ENCODE results near the gene ITPK1.
"Not testable (repeated sequence)": the region's sequence is repeated elsewhere in the genome, so short reads cannot be mapped to it uniquely, and the experiment has no call there.

ITPK1 gene

DNA sequence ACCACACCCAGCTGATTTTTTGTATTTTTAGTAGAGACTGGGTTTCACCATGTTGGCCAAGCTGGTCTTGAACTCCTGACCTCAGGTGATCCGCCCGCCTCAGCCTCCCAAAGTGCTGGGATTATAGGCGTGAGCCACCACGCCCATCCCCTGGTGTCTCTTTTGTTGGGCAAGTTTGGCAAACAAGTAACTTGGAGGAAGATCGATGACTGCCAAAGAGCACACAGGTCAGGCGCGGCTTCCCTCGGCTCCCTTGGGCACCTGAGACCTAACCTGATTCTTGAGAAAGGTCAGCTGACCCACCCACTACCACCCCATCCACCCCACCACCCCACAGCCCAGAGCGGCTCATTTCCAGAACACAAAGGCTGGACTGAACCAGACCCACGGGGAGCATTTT lies 9.9 kb downstream of the ITPK1 start:
- DNase-seq: not testable (repeated sequence)

DNA sequence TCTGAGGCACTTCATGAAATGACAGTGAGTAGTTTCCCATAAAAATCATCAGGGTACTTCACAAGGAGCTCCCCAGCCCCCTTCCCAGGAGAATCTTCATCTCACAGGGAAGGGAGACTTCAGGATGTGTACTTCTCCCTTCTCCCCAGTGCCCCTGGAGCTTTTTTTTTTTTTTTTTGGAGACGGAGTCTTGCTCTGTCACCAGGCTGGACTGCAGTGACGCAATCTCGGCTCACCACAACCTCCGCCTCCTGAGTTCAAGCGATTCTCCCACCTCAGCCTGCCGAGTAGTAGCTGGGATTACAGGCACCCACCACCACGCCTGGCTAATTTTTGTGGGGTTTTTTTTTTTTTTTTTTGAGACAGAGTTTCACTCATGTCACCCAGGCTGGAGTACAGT lies 10.4 kb downstream of the ITPK1 start:
- no peak for DNase-seq

DNA sequence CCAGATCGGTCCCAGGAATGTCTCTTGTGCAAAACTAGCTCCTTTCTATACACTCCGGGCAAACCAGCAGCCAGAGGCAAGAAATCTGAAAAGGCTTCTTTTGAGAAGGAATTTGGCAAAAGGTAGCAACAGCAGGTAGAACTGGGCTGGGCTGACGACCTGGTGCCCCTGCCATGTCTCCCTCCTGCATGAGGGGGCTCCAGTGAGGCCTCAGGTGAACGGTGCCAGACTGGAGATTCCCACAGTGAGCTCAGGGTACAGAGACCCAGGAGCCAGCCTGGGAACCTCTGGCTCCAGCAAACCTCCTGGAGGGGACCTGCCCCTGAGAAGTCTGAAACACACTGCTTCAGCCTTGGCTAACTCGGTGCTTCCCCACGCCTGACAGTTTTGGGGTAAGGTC lies 10.8 kb downstream of the ITPK1 start:
- no peak for DNase-seq

DNA sequence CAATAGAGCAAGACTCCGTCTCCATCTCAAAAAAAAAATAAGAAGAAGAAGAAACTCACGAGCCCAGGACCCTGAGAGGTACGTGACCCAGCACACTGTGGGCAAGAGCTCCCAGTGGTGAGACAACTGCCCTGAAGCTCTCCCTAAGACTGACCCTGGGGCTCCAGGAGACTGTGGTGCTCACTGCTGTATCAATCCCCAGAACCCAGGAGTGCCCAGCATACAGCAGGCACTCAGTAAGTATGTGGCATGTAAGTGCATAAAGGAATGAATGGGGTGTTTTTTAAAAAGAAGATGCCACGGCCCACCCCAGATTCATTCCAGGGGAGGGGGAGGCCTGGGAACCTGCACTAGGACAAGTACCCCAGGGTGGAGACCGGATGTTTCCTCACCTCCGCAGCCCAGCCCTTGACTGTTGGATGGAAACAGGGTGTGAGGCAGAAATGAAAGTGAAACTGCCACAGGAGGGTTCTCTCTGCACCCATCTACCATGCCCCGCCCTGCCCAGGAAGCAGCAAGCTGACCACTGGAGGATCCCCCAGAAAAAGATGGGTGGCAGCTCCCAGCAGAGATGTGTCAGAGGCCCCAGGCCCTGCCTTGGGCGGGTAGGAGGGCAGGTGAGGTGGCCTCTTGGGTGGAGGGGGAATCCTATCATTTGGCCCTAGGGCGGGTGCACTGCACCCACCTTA lies 12.2 kb downstream of the ITPK1 start:
- DNase-seq: no peak

DNA sequence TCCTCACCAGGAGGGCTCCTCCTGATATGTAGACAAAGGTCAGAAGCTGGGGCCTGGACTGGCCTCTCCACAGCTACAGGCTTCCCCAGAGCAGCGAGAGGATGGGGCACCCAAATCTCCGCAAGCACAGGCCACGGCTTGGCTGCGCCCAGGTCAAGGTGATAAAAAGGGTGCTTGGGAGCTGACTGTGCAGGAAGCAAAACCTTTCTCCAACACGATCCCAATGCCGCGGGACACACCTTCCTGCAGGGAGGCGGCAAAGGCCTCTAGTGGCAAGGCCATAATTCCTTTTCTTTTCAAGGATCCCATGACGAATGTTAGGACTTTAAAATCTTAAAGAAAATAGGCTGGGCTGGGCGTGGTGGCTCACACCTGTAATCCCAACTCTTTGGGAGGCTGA lies 13.6 kb downstream of the ITPK1 start:
- no peak for DNase-seq

DNA sequence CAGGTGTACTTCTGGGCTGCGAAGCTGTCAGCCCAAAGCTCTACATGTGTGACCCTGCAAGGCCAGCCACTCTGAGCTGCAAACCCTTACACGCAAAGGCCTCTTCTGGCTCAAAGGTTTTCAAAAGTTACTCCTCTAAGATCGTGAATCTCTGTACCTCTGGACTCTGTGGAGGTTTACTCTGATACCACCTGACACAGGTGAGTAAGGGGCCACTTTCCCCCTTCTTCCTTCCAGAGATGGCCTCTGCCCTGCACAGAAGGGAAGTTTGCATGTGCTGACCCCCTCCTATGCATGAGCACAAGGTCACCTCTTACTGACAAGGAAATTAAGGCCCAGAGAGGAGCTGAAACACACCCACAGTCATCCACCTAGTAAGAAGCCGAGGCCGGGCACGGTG lies 14.5 kb downstream of the ITPK1 start:
- no peak for DNase-seq

DNA sequence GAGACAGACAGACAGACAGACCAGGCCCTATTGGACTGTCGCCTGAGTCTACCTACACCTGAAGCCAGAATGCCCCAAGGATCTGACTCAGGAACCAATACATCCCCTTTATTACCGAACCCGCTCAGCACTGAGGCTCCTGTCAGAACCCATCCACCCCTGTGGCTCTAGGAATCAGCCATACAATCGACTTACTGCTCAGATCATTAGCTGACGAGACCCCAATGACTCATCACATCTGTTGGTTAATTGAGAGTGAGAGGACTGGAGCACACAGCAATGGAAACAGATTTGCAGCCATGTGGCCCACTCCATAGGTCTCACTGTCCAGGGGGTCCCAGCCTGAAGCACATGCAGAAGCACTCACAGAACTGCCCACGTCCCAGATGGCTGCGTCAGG lies 15.2 kb downstream of the ITPK1 start:
- DNase-seq: no peak

DNA sequence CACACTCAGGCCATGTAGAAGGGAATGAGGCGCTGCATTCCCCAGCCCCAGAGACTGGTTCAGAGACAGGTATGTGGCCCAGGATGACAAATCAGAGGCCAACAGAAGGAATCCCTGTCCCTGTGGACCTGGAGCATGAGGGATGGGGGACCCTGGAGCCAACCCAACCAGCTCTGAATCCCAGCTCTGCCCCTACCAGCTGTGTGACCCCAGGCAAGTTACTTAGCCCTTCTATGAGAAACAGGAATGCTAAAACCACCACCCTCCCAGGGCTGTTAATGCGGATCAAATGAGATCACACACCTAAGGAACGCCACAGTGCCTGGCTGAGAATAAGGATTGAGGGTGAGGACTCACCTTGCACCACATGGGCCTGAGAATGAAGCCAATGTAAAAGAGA lies 15.6 kb downstream of the ITPK1 start:
- no peak for DNase-seq

DNA sequence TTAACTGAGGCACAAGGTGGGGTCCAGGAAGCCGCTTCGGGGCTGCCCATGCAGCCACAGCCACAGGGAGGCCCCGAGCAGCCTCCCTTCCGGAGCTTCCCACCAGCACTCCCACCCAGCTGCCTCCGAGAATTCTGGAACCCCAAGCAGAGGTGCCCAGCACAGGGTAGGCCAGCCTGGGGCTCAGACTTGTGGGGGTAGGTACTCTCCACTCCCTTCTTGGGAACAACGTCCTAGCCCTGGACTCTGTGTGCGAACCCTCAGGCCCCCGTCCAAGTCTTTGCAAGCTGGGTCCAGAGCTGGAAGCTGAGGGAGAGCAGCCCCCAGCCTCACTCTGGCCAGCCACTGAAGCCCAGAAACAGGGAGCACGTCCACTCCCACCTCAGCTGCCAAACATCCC lies 16.1 kb downstream of the ITPK1 start:
- DNase-seq: no peak

DNA sequence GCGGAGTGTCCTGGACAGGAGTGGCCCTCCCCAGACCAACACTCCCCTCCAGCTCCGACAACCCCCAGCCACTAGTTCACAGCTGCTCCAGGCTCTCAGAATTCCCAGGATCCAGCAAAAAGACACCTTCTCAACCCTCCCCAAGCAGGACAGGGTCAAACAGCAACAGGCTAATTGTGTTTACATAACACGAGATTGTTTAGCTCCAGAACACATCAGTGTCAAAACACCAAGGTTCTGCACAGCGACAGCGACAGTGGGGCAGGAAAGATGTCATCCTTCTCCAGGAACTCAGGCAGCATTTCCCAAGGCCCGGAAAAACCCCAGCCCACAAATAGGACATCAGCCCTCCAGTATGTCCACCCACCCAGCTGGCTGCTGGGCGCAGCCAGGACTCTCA lies 16.5 kb downstream of the ITPK1 start:
- DNase-seq: no peak

DNA sequence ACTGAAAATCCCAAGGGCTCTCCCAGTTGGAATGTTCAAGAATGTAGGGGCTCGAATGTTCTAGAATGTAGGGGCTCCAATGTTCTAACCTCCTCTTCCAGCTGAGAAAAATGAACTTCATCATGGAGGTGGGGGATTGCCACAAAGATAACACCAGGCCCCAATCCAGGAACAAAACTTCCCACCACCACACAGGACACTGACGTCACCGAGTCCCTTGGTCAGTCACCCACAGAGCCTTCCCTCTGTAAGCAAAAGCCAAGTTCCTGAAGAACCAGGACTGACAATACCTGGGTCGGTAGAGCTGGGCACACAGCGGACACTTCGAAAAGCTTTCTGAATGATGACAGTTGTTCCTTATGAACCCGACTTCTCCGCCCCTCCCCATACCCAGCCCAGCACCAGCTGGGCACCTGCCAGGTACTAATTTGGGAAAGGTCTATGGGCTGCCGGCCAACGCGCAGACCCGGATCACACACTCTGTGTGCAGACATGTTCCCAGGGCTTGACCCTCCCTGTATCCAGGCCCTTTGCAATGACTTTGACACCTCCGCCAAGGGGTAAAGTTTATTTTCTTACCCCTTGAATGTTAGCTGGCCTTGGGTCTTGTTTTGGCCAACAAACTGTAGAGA lies 18.9 kb downstream of the ITPK1 start:
- DNase-seq: no peak

DNA sequence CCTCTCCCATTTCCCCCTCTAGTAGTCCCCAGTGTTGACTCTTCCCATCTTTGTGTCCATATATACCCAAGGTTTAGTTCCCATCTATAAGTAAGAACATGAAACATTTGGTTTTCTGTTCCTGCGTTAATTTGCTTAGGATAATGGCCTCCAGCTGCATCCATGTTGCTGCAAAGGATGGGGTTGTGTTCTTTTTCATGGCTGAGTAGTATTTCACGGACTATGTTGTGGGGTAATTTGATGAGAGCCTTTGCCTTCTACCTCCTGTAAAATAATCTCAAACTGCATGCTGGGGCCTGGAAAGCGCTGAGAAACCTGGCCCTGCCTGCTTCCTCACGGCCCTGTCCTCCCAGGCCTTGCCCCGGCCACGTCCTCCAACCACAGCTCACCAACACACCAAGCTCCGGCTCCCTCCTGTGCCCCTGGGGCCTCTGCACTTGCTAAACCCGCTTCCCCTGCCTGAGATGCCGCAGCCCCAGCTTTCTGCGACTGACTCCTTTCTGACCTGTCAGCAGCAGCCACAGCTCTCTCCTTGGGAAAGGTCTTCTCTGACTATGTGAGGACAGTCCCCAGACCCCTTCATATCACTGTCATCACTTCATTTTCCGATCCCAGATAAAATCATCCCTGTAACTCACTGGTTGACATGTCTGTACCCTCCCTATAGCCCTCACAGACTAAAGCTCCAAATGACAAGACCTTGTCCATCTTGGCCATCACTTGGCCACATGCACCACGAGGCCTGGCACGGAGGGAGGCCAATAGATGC lies 19.8 kb downstream of the ITPK1 start:
- no peak for DNase-seq

DNA sequence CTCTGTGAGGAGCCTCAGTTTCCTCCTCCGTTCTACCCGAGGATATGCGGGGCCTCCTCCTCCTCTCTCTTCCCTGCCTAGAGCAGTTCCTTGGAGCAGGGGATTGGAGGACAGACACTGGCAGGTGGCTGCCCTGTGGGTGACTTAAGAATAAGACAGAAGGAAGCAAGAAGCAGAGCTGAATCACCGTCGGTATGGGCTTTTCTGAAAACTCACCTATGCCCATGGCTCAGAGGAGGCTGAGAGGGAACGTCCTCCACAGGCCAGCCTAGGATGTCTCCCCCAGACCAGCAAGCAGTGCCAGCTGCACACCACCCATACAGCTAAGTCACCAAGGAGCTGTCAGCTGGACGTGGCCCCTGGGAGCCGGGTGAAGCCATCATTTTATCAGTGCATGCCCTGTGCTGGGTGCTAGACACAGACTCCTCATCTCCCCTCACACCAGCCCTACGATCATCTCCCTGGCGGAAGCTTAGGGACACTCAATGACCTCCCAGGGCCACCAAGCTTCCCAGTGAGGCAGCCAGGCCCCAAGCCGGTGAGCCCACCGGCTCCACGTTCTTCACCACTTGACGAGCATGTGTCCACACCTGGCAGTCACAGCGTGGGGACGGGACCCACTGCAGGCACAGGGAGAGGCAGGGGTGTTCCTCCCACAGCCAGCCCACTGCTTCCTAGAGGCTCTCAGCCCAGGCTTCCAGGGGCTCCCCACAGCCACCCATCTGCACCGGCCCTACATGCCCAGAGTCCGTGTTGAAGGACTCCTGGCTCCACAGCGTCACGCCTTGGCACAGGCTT lies 21.4 kb downstream of the ITPK1 start:
- DNase-seq: no peak

DNA sequence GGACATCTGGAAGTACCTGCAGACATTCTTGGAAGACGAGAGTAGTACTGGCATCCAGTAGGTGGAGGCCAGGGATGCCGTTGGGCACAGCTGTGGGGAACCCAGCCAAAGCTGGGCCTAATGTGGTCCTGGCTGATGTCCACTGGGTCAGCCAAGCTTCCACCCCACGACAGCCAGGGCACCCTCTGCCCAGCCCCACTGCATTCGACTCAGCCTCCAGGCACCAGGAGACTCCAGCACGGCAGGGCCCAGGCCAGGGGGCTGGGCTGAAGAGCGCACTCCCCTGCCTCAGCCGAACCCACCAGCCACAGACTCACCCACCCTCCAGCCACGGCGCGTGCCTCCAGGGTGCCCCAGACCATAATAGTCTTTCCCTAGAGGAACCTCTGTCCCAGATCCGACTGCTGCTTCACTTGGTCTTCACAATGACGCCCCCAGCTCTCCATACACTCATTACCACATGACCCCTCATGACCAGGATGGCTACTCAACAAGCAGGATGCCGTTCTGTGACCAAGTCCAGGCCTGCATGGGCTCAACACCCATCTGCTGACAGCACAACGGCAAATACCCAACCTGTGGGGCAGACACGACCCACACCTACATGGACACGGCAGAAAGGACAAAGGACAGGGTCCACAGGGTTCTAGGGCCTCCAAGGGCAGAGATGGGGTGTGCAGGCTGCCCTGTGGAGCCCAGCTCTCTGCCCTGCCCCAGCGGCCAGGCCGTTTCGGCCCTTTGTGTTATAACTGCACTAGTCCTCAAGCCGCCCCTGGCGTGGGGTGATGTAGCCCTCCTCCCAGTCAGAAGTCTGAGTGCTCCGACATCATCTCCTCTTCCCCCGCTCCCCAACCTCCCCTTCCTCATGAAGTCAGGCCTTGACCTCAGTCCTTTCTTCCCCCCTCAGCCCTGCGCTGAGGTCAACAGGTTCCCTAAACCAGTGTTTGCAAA lies 22.8 kb downstream of the ITPK1 start:
- no peak for DNase-seq

DNA sequence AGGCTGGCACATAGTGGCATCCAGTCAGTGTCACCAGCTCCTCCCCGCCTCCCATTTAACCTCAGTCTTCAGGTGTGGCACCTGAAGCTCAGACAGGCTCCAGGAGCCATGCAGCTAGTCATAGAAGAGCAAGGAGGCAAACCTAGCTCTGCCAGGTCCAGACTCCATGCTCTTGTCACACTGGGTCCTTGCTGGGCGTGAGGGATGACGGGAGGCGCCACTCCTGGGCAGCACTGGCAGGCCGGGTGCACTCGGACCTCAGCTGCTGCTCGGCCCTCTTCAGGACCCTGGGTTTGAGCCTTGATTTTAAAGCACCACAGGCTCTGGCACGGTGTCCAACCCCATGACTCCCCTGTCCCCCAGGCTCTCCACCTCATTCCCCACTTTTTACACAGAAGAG lies 24.1 kb downstream of the ITPK1 start:
- DNase-seq: no peak

DNA sequence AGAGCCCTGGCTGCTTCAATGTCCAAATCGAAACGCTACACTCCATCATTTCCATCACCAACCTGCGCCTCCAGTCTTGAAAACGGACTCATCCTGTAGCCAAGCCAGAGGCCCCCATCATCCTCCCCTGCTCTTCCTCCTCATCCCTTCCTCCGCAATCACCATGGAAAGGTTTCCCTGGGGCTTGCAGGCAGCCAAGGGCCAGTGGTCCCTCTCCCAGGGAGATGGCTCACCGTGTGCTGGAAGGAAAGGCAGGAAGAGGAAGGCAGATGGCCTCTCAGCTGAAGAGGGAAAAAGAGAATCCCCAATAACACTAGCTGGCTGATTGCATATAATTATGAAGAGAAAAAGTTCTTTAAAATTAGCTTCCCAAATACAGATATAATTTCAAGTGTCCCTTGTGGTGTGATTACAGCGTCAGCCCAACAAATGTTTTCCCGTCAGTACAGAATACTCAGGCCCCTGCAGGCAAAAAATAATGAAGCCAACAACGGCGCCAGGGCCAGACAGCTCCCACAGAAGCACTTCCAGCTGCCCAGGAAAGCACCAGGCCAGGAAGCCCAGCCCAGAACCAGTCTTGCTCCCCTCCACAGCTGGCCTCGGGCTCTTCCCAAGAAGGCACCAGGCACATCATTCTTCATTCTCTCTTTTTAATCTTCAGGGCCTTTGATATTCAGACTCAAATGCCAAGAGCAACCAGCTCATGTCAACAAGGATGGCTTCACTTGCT lies 24.7 kb downstream of the ITPK1 start:
- DNase-seq: peak in 25 of 56 donors; percentile 9 to 57 (median 35)

DNA sequence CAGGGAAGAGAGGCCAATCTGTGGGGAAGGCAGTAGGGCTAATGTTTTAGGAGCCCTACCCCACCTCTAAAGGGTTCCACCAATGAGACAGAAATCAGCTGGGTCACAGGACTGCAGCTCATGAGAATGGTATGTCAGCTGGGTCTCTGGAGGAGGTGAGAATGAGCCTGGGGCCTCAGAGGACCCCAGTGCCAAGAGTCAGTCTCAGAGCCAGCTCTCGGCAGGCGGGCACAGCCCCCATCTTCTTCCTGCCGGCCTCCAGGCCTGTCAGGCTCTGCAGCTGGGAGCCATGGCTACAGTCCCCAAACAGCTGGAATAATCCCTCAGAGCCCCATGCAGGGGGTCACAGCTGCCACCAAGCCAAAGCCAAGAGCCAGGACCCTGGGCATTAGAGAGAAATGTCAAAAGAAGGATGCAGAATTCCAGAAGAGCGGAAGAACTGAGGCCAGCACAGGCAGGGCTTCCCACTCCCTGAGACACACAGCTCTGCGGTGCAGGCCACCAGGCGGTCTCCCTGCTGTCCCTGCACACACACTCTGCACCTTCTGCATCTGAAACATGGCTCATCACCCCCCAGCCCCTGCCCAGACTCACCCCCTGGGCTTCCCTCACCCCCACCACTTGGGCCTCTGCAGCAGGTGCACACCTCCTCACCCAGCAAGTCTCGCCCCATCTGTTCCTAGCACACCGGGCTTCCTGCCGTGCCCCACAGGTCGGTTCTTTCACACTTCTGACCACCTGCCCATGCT lies 26.0 kb downstream of the ITPK1 start:
- no peak for DNase-seq

DNA sequence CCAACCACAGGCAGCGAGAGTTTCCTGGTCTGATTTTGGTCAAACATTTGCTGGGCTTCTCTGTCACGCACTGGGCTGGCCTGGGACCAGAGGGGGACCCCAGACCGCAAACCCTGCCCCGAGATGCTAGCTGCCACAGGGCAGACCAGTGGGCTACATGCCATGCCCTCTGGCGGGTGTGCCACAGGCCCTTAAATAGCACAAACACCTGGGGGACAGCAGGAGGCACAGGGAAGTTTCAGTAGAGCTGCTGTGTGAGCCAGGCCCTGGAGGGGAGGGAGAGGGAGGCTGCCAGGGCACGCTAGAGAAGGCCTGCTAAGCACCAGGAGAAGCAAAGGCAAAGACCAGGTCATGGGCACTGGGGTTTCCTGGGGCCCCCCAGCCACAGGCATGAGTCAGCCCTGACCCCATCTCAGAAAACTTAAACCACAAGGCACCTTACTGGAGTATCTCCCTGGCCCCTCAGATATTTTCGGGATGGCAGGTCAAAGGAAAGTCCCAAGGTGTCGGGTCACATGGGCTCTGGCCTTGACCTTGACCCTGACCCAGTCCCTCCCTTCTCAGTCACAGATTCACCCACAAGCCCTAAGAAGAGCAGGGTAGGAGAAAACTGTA lies 29.2 kb downstream of the ITPK1 start:
- no peak for DNase-seq

DNA sequence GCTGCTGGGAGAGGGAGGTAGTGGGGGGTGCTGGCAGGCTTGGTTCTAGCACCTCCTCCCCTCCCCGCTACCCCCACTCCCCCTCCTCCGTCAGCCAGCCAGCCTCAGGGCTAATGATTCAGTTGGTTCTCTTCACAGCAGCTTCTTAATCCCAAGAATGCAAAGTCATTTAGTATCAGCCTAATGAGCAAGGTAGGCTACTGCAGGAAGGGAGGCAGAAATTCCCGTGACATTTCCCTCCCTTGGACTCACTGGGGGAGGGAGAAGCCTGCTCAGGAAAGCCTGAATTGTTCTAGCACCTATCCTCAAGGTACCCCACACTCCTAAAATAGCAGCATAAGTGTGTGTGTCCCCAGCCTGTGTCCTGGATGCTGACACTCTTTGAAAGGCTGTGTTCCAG lies 29.8 kb downstream of the ITPK1 start:
- peak in 6 of 56 donors; percentile 7 to 34 (median 20) for DNase-seq

Measured in nucleus accumbens (tissue), 56 donors.